ENCODE data around the gene SNX20.

DNA sequence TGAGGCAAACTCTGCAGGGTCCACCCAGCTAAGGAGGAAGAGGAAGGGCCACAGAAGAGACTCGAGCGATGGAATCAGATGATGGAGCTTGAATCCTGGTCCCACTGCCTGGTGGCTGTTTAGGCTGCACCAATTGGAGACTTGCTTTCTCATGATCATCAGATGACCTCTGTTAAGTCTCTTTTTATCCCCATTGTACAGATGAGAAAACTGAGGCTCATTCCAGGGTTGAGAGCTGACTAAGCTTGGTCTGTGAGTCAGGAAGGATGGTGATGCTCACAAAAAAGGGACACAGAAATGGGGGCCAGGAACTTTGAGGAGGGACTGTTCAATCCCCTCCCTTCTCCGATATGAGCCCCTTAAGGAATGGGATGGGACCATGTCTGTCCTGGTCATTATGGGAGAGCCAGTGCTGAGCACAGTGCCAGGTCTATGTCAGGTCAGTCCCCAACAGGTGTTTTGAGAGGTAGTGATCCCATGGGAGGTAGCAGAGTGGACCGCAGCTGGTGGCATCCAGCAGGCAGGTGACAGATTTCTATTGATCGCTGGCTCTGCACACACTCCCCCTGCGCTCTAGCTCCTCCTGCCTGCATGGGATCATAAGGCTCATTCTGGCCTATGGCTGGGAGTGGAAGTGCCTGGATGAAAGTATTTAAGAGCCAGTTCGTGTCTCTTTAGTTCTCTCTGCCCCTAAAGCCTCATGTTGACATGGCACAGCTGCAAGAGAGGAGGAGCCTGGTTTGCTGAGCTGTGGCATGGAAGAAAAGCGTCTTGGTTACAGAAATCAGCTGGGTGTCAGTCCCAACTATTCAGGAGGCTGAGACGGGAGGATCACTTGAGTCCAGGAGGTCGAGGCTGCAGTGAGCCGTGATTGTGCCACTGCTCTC is 27.2 kb downstream of the SNX20 start:
- TF ChIP-seq, protein P1, sequence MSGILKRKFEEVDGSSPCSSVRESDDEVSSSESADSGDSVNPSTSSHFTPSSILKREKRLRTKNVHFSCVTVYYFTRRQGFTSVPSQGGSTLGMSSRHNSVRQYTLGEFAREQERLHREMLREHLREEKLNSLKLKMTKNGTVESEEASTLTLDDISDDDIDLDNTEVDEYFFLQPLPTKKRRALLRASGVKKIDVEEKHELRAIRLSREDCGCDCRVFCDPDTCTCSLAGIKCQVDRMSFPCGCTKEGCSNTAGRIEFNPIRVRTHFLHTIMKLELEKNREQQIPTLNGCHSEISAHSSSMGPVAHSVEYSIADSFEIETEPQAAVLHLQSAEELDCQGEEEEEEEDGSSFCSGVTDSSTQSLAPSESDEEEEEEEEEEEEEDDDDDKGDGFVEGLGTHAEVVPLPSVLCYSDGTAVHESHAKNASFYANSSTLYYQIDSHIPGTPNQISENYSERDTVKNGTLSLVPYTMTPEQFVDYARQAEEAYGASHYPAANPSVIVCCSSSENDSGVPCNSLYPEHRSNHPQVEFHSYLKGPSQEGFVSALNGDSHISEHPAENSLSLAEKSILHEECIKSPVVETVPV (CRISPR knock-in tag; IDR thresholded peaks at IDR 0.05) = no peak
- TF ChIP-seq, protein P2, sequence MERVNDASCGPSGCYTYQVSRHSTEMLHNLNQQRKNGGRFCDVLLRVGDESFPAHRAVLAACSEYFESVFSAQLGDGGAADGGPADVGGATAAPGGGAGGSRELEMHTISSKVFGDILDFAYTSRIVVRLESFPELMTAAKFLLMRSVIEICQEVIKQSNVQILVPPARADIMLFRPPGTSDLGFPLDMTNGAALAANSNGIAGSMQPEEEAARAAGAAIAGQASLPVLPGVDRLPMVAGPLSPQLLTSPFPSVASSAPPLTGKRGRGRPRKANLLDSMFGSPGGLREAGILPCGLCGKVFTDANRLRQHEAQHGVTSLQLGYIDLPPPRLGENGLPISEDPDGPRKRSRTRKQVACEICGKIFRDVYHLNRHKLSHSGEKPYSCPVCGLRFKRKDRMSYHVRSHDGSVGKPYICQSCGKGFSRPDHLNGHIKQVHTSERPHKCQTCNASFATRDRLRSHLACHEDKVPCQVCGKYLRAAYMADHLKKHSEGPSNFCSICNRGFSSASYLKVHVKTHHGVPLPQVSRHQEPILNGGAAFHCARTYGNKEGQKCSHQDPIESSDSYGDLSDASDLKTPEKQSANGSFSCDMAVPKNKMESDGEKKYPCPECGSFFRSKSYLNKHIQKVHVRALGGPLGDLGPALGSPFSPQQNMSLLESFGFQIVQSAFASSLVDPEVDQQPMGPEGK (CRISPR knock-in tag; IDR thresholded peaks at IDR 0.05; ENCODE audit: borderline replicate concordance) = no peak
- TF ChIP-seq CSDC2 (CRISPR knock-in tag; IDR thresholded peaks at IDR 0.05) (no peak), ARNTL (CRISPR knock-in tag; IDR thresholded peaks at IDR 0.05; ENCODE audit: borderline replicate concordance, low read depth) (no peak), TCF4 (CRISPR knock-in tag; IDR thresholded peaks at IDR 0.05; ENCODE audit: borderline replicate concordance) (no peak), ISL1 (CRISPR knock-in tag; IDR thresholded peaks at IDR 0.05) (no peak), ZC3H10 (CRISPR knock-in tag; IDR thresholded peaks at IDR 0.05) (no peak), ZFP3 (CRISPR knock-in tag; IDR thresholded peaks at IDR 0.05) (no peak), ZFP30 (CRISPR knock-in tag; IDR thresholded peaks at IDR 0.05) (no peak), PPARA (CRISPR knock-in tag; IDR thresholded peaks at IDR 0.05; ENCODE audit: borderline replicate concordance) (no peak)
- TF ChIP-seq, protein P3, sequence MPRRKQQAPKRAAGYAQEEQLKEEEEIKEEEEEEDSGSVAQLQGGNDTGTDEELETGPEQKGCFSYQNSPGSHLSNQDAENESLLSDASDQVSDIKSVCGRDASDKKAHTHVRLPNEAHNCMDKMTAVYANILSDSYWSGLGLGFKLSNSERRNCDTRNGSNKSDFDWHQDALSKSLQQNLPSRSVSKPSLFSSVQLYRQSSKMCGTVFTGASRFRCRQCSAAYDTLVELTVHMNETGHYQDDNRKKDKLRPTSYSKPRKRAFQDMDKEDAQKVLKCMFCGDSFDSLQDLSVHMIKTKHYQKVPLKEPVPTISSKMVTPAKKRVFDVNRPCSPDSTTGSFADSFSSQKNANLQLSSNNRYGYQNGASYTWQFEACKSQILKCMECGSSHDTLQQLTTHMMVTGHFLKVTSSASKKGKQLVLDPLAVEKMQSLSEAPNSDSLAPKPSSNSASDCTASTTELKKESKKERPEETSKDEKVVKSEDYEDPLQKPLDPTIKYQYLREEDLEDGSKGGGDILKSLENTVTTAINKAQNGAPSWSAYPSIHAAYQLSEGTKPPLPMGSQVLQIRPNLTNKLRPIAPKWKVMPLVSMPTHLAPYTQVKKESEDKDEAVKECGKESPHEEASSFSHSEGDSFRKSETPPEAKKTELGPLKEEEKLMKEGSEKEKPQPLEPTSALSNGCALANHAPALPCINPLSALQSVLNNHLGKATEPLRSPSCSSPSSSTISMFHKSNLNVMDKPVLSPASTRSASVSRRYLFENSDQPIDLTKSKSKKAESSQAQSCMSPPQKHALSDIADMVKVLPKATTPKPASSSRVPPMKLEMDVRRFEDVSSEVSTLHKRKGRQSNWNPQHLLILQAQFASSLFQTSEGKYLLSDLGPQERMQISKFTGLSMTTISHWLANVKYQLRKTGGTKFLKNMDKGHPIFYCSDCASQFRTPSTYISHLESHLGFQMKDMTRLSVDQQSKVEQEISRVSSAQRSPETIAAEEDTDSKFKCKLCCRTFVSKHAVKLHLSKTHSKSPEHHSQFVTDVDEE (CRISPR knock-in tag; IDR thresholded peaks at IDR 0.05) = no peak
- TF ChIP-seq, protein P4, sequence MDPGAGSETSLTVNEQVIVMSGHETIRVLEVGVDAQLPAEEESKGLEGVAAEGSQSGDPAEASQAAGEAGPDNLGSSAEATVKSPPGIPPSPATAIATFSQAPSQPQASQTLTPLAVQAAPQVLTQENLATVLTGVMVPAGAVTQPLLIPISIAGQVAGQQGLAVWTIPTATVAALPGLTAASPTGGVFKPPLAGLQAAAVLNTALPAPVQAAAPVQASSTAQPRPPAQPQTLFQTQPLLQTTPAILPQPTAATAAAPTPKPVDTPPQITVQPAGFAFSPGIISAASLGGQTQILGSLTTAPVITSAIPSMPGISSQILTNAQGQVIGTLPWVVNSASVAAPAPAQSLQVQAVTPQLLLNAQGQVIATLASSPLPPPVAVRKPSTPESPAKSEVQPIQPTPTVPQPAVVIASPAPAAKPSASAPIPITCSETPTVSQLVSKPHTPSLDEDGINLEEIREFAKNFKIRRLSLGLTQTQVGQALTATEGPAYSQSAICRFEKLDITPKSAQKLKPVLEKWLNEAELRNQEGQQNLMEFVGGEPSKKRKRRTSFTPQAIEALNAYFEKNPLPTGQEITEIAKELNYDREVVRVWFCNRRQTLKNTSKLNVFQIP (CRISPR knock-in tag; IDR thresholded peaks at IDR 0.05; ENCODE audit: borderline replicate concordance, low read depth) = no peak
- TF ChIP-seq, protein P5, sequence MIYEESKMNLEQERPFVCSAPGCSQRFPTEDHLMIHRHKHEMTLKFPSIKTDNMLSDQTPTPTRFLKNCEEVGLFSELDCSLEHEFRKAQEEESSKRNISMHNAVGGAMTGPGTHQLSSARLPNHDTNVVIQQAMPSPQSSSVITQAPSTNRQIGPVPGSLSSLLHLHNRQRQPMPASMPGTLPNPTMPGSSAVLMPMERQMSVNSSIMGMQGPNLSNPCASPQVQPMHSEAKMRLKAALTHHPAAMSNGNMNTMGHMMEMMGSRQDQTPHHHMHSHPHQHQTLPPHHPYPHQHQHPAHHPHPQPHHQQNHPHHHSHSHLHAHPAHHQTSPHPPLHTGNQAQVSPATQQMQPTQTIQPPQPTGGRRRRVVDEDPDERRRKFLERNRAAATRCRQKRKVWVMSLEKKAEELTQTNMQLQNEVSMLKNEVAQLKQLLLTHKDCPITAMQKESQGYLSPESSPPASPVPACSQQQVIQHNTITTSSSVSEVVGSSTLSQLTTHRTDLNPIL (CRISPR knock-in tag; IDR thresholded peaks at IDR 0.05; ENCODE audit: low read depth) = no peak

All from SK-N-SH treated with all-trans-retinoic acid at 6 μM for 48 hours (cell line).